Measurements from ENCODE around the gene COL4A6. TPM values are rescaled to one million over a fixed set of nuclear protein-coding genes. Genes with fewer than 3 reads are reported as not detected.

Gene COL4A6
- total and polyA plus RNA-seq, 10 of the 15 experiments (the other 5 are each of a cell fraction or from before 2014, with no cell fraction given), result 0.02 to 0.56 (median 0.05) TPM; not detected in 3

DNA sequence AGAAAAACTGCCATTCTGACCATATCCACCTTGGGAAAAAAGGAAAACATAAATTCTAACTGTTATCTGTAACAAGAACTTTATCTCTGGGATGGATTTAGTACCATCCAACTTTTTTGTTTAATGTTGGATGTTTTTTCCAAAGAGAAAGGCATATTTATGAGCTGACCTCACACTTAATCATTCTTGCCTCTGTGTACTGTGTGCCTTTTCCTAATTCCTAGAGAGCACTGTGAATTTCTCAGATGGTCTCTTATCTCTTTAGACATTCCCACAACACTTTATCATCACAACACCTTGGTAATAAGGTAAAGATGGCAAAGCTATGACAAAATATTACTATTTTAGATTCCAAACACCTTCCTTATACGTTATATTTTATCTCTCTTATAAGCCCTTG is 126.2 kb downstream of the COL4A6 start (continued):
- no peak for TF ChIP-seq BRCA1 (IDR thresholded peaks at IDR 0.05; ENCODE audit: low read depth, low read length)
- TF ChIP-seq ZBED1 (IDR thresholded peaks at IDR 0.05; ENCODE audit: borderline replicate concordance), result no peak

DNA sequence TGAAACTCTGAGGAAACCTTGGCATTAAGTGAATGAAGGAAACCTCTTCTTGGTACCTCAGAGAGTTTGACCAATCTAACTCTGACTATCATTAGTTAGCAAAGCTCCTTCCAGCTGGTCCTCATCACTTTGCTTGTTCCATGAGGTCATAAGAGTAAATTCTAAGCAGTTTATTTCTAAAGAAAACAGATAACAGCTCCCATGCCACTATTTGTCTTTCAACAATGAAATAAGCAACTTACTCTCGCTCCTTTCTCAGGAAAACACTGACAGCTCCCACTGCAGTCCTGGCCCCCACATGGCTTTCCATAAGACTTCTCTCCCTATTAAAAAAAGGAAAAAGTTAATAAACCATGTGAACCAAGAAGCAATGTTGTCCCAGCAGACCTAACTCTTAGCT is 127.7 kb downstream of the COL4A6 start:
- DNase-seq (ENCODE audit: low read depth, low spot score) (no peak), ATAC-seq (no peak), FAIRE-seq (no peak)
- no peak overlapping the region for H3K4me3 ChIP-seq
- intact Hi-C loops (cut with micrococcal nuclease; ENCODE audit: unreplicated experiment) (loop anchor here (5.0 kb wide), 1 partner anchor 227 kb away; no protein-coding TSS in a partner anchor), in situ Hi-C loops (cut with MboI) (no loop called here)
- H2AFZ ChIP-seq (ENCODE audit: control insufficient read depth, low read depth, low read length), result no peak overlapping the region
- H3K9me3 ChIP-seq (replicated peaks; ENCODE audit: control insufficient read depth, insufficient read depth, low read length), result no peaks in the 10 kb centered on the region
- H3K4me2 ChIP-seq (ENCODE audit: control insufficient read depth, insufficient read depth), result no peak overlapping the region
- CTCF ChIA-PET, result no interaction called here
- RAD21 ChIA-PET (ENCODE audit: unreplicated experiment), result no interaction called here
- 53% methylated on average over 1 of the region's 1 CpG for WGBS (ENCODE audit: insufficient coverage, insufficient replicate concordance, low lambda C conversion rate, missing lambda C conversion rate)
- no TSS peak for BruUV-seq (replicated peaks)
- H3K27me3 ChIP-seq (replicated peaks in 1 of 2; ENCODE audit: control insufficient read depth in 2 of 2, insufficient read depth in 2 of 2, low read length in 1 of 2), result no peaks in the 10 kb centered on the region
- H3K79me2 ChIP-seq (ENCODE audit: control insufficient read depth, insufficient read depth, low read length), result no peaks in the 10 kb centered on the region
- H4K20me1 ChIP-seq (ENCODE audit: control insufficient read depth, insufficient read depth), result no peaks in the 10 kb centered on the region
- no peak overlapping the region for H3K27ac ChIP-seq (ENCODE audit: control insufficient read depth, insufficient read depth)
- no peaks in the 10 kb centered on the region for H3K36me3 ChIP-seq (ENCODE audit: control insufficient read depth in 2 of 2, insufficient read depth in 2 of 2, low read length in 1 of 2)
- POLR2A ChIA-PET, result interaction anchor here (1.2 kb wide), 1 partner anchor 9 kb away, joined by 3 read pairs; no protein-coding TSS in a partner anchor
- H3K9ac ChIP-seq (ENCODE audit: control insufficient read depth, insufficient read depth, low read length), result no peak overlapping the region
- H3K4me1 ChIP-seq (ENCODE audit: control insufficient read depth, insufficient read depth, low read length), result no peaks in the 10 kb centered on the region
- SMC1A ChIA-PET (ENCODE audit: uncharacterized antibody, unreplicated experiment), result no interaction called here
- no peak for TF ChIP-seq ETV6 (conservative IDR thresholded peaks at IDR 0.05 in 1 of 2, IDR thresholded peaks at IDR 0.05 in 1 of 2; ENCODE audit: borderline replicate concordance in 1 of 2, low read depth in 1 of 2)
- TF ChIP-seq NFIC (IDR thresholded peaks at IDR 0.05; ENCODE audit: low read depth, low read length), result no peak
- TF ChIP-seq SREBF1 (IDR thresholded peaks at IDR 0.05; ENCODE audit: low read length), result no peak
- TF ChIP-seq, protein P1, sequence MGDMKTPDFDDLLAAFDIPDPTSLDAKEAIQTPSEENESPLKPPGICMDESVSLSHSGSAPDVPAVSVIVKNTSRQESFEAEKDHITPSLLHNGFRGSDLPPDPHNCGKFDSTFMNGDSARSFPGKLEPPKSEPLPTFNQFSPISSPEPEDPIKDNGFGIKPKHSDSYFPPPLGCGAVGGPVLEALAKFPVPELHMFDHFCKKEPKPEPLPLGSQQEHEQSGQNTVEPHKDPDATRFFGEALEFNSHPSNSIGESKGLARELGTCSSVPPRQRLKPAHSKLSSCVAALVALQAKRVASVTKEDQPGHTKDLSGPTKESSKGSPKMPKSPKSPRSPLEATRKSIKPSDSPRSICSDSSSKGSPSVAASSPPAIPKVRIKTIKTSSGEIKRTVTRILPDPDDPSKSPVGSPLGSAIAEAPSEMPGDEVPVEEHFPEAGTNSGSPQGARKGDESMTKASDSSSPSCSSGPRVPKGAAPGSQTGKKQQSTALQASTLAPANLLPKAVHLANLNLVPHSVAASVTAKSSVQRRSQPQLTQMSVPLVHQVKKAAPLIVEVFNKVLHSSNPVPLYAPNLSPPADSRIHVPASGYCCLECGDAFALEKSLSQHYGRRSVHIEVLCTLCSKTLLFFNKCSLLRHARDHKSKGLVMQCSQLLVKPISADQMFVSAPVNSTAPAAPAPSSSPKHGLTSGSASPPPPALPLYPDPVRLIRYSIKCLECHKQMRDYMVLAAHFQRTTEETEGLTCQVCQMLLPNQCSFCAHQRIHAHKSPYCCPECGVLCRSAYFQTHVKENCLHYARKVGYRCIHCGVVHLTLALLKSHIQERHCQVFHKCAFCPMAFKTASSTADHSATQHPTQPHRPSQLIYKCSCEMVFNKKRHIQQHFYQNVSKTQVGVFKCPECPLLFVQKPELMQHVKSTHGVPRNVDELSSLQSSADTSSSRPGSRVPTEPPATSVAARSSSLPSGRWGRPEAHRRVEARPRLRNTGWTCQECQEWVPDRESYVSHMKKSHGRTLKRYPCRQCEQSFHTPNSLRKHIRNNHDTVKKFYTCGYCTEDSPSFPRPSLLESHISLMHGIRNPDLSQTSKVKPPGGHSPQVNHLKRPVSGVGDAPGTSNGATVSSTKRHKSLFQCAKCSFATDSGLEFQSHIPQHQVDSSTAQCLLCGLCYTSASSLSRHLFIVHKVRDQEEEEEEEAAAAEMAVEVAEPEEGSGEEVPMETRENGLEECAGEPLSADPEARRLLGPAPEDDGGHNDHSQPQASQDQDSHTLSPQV (IDR thresholded peaks at IDR 0.05), result no peak
- no peak for TF ChIP-seq MYC (IDR thresholded peaks at IDR 0.05; ENCODE audit: insufficient read depth, insufficient read length, insufficient replicate concordance, low read length, severe bottlenecking)
- TF ChIP-seq BCL11A (IDR thresholded peaks at IDR 0.05; ENCODE audit: low read depth, low read length), result no peak
- no peak for TF ChIP-seq IKZF2 (IDR thresholded peaks at IDR 0.05)
- no peak for TF ChIP-seq KAT2A (conservative IDR thresholded peaks at IDR 0.05; ENCODE audit: control insufficient read depth, low read depth, low read length)
- no peak for TF ChIP-seq MYB (IDR thresholded peaks at IDR 0.05; ENCODE audit: borderline replicate concordance, low read depth, low read length)
- TF ChIP-seq CREB1 (IDR thresholded peaks at IDR 0.05; ENCODE audit: low read depth), result no peak
- TF ChIP-seq MEF2A (IDR thresholded peaks at IDR 0.05; ENCODE audit: insufficient read depth, low read depth, low read length), result no peak
- TF ChIP-seq, protein P2, sequence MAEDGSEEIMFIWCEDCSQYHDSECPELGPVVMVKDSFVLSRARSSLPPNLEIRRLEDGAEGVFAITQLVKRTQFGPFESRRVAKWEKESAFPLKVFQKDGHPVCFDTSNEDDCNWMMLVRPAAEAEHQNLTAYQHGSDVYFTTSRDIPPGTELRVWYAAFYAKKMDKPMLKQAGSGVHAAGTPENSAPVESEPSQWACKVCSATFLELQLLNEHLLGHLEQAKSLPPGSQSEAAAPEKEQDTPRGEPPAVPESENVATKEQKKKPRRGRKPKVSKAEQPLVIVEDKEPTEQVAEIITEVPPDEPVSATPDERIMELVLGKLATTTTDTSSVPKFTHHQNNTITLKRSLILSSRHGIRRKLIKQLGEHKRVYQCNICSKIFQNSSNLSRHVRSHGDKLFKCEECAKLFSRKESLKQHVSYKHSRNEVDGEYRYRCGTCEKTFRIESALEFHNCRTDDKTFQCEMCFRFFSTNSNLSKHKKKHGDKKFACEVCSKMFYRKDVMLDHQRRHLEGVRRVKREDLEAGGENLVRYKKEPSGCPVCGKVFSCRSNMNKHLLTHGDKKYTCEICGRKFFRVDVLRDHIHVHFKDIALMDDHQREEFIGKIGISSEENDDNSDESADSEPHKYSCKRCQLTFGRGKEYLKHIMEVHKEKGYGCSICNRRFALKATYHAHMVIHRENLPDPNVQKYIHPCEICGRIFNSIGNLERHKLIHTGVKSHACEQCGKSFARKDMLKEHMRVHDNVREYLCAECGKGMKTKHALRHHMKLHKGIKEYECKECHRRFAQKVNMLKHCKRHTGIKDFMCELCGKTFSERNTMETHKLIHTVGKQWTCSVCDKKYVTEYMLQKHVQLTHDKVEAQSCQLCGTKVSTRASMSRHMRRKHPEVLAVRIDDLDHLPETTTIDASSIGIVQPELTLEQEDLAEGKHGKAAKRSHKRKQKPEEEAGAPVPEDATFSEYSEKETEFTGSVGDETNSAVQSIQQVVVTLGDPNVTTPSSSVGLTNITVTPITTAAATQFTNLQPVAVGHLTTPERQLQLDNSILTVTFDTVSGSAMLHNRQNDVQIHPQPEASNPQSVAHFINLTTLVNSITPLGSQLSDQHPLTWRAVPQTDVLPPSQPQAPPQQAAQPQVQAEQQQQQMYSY (CRISPR knock-in tag; IDR thresholded peaks at IDR 0.05), result no peak
- TF ChIP-seq LARP7 (IDR thresholded peaks at IDR 0.05), result no peak
- TF ChIP-seq ASH2L (IDR thresholded peaks at IDR 0.05; ENCODE audit: borderline replicate concordance, low read depth), result no peak
- TF ChIP-seq DPF2 (IDR thresholded peaks at IDR 0.05), result no peak
